ENCODE data around the gene HPS1. TPM values are rescaled to one million over a fixed set of nuclear protein-coding genes. Genes with fewer than 3 reads are reported as not detected.

Gene HPS1
- polyA plus RNA-seq, 2 of the 4 experiments (the other 2 are of a cell fraction): 25.1 to 28.2 TPM

Small RNA genes lying within 50 kb of the gene (small RNA-seq; reads per million reads assigned to genes)
- gene MIR4685: 0 reads per million in 6 experiments

Other genes starting within 250 kb of the HPS1 start
- 2.1 and 2.3 TPM in 2 replicates for gene LOXL4, start 178.7 kb downstream of the HPS1 start, polyA plus RNA-seq (2011; rRNA removed)
- gene LOXL4, start 178.7 kb downstream of the HPS1 start, polyA plus RNA-seq (2017; fragmentation: RNase III; extraction: RNeasy Plus Mini Kit Qiagen cat#74134 plus additional on column Dnase treatment): 1.6 to 2.4 TPM (median 2.0 TPM) in 3 replicates
- gene PYROXD2, start 31.8 kb downstream of the HPS1 start, polyA plus RNA-seq (2011; rRNA removed): 4.6 and 7.7 TPM in 2 replicates
- gene PYROXD2, start 31.8 kb downstream of the HPS1 start, polyA plus RNA-seq (2017; fragmentation: RNase III; extraction: RNeasy Plus Mini Kit Qiagen cat#74134 plus additional on column Dnase treatment): 6.3 to 8.0 TPM (median 7.2 TPM) in 3 replicates

Data from A549 (cell line).